H1 (cell line): Measurements from ENCODE around the gene NEURL4. TPM values are rescaled to one million over a fixed set of nuclear protein-coding genes. Genes with fewer than 3 reads are reported as not detected.

Experiments
- CTCF ChIA-PET: fragments of 300-600 bp; sonication (Branson Sonifier 250); formaldehyde crosslinking; loops from one replicate; lab custom pipeline; 2021; ENCODE audit not compliant: partially characterized antibody; lab: Charles Lee
- POLR2A ChIA-PET: fragments of 300-600 bp; sonication (Branson Sonifier 250); formaldehyde crosslinking; loops from one replicate; lab custom pipeline; 2021; ENCODE audit warnings: inconsistent platforms; ENCODE audit not compliant: partially characterized antibody; lab: Charles Lee
- DNase-seq, 2 experiments: peaks; one replicate each; pipeline versions ENCODE4 v3.0.0 to v3.0.0-alpha.2; 2010 to 2022; ENCODE audit warnings: low spot score in 2 of 2, low read depth in 1 of 2, mixed read lengths in 1 of 2
- FAIRE-seq: peaks from 2 replicates; lab custom pipeline; 2011; peaks lifted over from hg19 to GRCh38; lab: Jason Lieb, UNC
- H2AFZ ChIP-seq: 2 replicates; pipeline ENCODE4 v1.8.1; 2012; ENCODE audit warnings: low read length, inconsistent platforms
- H2AK5ac ChIP-seq: 2 replicates; pipeline ENCODE4 v1.6.1; 2013; ENCODE audit warnings: low read depth, low read length
- H2BK120ac ChIP-seq: replicated peaks from 2 replicates; pipeline ENCODE3; 2013; ENCODE audit warnings: low read depth, low read length, inconsistent platforms
- H2BK12ac ChIP-seq: 2 replicates; pipeline ENCODE4 v1.6.1; 2013; ENCODE audit warnings: low read depth, low read length
- H2BK15ac ChIP-seq: 2 replicates; pipeline ENCODE4 v1.6.1; 2013; ENCODE audit warnings: low read length
- H2BK20ac ChIP-seq: 2 replicates; pipeline ENCODE4 v1.6.1; 2013; ENCODE audit warnings: low read length
- H2BK5ac ChIP-seq: 2 replicates; pipeline ENCODE4 v1.6.1; 2013; ENCODE audit warnings: low read depth, low read length
- H3K14ac ChIP-seq: 2 replicates; pipeline ENCODE4 v1.6.1; 2013; ENCODE audit warnings: inconsistent platforms; ENCODE audit not compliant: insufficient read length
- H3K18ac ChIP-seq: 2 replicates; pipeline ENCODE4 v1.6.1; 2013; ENCODE audit warnings: low read length; ENCODE audit errors: extremely low read depth
- H3K23ac ChIP-seq: 2 replicates; pipeline ENCODE4 v1.6.1; 2013; ENCODE audit warnings: inconsistent platforms; ENCODE audit not compliant: insufficient read length
- H3K23me2 ChIP-seq: 2 replicates; pipeline ENCODE4 v1.6.1; 2013; ENCODE audit warnings: low read depth, low read length
- H3K27ac ChIP-seq: 2 replicates; pipeline ENCODE4 v1.6.1; 2011; ENCODE audit warnings: low read depth, low read length, inconsistent platforms
- H3K27me3 ChIP-seq, 4 experiments: replicated peaks in 1 of 4; 1 replicate in 1 of 4; 2 replicates in 3 of 4; pipeline versions ENCODE4 v1.6.1 to v1.8.1; 2011 to 2013; ENCODE audit warnings: low read length in 3 of 4, mild to moderate bottlenecking in 3 of 4, inconsistent platforms in 2 of 4, mixed read lengths in 2 of 4, moderate library complexity in 1 of 4; ENCODE audit not compliant: control insufficient read depth in 3 of 4, insufficient read depth in 3 of 4; ENCODE audit errors: extremely low read depth in 1 of 4
- H3K36me3 ChIP-seq, 4 experiments: 2 replicates each; pipeline versions ENCODE4 v1.6.1 to v1.8.1; 2011 to 2013; ENCODE audit warnings: mild to moderate bottlenecking in 4 of 4, low read length in 3 of 4, moderate library complexity in 2 of 4, control low read depth in 1 of 4, inconsistent platforms in 1 of 4; ENCODE audit not compliant: insufficient read depth in 4 of 4, control insufficient read depth in 2 of 4
- H3K4ac ChIP-seq: replicated peaks from 2 replicates; pipeline ENCODE3; 2013; ENCODE audit warnings: low read length, low read depth, mixed read lengths, inconsistent platforms; ENCODE audit not compliant: insufficient read length
- H3K4me1 ChIP-seq, 4 experiments: replicated peaks in 1 of 4; 1 replicate in 1 of 4; 2 replicates in 3 of 4; pipeline versions ENCODE4 v1.6.1 to v1.8.1; 2011 to 2013; ENCODE audit warnings: low read length in 3 of 4, inconsistent platforms in 2 of 4, mixed read lengths in 1 of 4; ENCODE audit not compliant: insufficient read depth in 4 of 4, control insufficient read depth in 3 of 4
- H3K4me2 ChIP-seq, 2 experiments: 2 replicates each; pipeline versions ENCODE4 v1.6.1 to v1.8.1; 2011 to 2013; ENCODE audit warnings: low read depth in 2 of 2, low read length in 2 of 2, control low read depth in 1 of 2, inconsistent platforms in 1 of 2, mild to moderate bottlenecking in 1 of 2; ENCODE audit not compliant: insufficient read depth in 1 of 2
- H3K4me3 ChIP-seq, 4 experiments: fragments of 200-600, 300-600 bp in 1 of 4; sonication (generic), shearing (Covaris generic), sonication (Bioruptor Twin) in 1 of 4; 2 replicates each; pipeline versions ENCODE4 v1.5.1 to v1.8.1; 2011 to 2016; ENCODE audit warnings: low read length in 4 of 4, low read depth in 3 of 4, control low read depth in 2 of 4, inconsistent platforms in 2 of 4, mild to moderate bottlenecking in 2 of 4, mixed read lengths in 1 of 4, moderate library complexity in 1 of 4; ENCODE audit not compliant: insufficient read depth in 2 of 4; ENCODE audit errors: extremely low read depth in 1 of 4
- H3K56ac ChIP-seq: replicated peaks from 2 replicates; pipeline ENCODE3; 2013; ENCODE audit warnings: low read depth, mild to moderate bottlenecking, mixed read lengths, low read length, inconsistent platforms; ENCODE audit not compliant: insufficient read length
- H3K79me1 ChIP-seq: 2 replicates; pipeline ENCODE4 v1.6.1; 2013; ENCODE audit warnings: low read depth, low read length, control low read depth
- H3K79me2 ChIP-seq, 2 experiments: 2 replicates each; pipeline versions ENCODE4 v1.6.1 to v1.8.1; 2012 to 2013; ENCODE audit warnings: low read length in 2 of 2, mild to moderate bottlenecking in 2 of 2, inconsistent platforms in 1 of 2; ENCODE audit not compliant: insufficient read depth in 2 of 2, control insufficient read depth in 1 of 2
- H3K9ac ChIP-seq, 4 experiments: replicated peaks in 1 of 4; 1 replicate in 1 of 4; 2 replicates in 3 of 4; pipeline versions ENCODE4 v1.6.1 to v1.8.1; 2011 to 2013; ENCODE audit warnings: low read depth in 3 of 4, low read length in 3 of 4, control low read depth in 2 of 4, mild to moderate bottlenecking in 2 of 4, moderate library complexity in 2 of 4, inconsistent platforms in 1 of 4; ENCODE audit errors: extremely low read depth in 1 of 4
- H3K9me3 ChIP-seq, 2 experiments: 2 replicates each; pipeline versions ENCODE4 v1.6.1 to v1.8.1; 2012 to 2013; ENCODE audit warnings: mild to moderate bottlenecking in 2 of 2, moderate library complexity in 2 of 2, control low read depth in 1 of 2, inconsistent platforms in 1 of 2, low read depth in 1 of 2, low read length in 1 of 2, mixed read lengths in 1 of 2; ENCODE audit not compliant: insufficient read depth in 2 of 2
- H4K20me1 ChIP-seq, 2 experiments: replicated peaks in 1 of 2; 2 replicates each; pipeline versions ENCODE3 to v1.8.1; 2011 to 2013; ENCODE audit warnings: inconsistent platforms in 2 of 2, low read length in 2 of 2, mild to moderate bottlenecking in 1 of 2; ENCODE audit not compliant: insufficient read depth in 2 of 2, control insufficient read depth in 1 of 2
- H4K5ac ChIP-seq: 2 replicates; pipeline ENCODE4 v1.6.1; 2013; ENCODE audit warnings: low read length, low read depth, mixed read lengths, inconsistent platforms; ENCODE audit not compliant: insufficient read length
- H4K8ac ChIP-seq: 2 replicates; pipeline ENCODE4 v1.8.0; 2013; ENCODE audit warnings: mild to moderate bottlenecking, moderate library complexity, low read length, inconsistent platforms; ENCODE audit not compliant: insufficient read depth; ENCODE audit errors: extremely low read depth
- H4K91ac ChIP-seq: replicated peaks from 2 replicates; pipeline ENCODE3; 2013; ENCODE audit warnings: low read length, mixed read lengths, inconsistent platforms; ENCODE audit not compliant: insufficient read length
- POLR2AphosphoS5 ChIP-seq: IDR thresholded peaks from 2 replicates; pipeline ENCODE4 v1.6.1; 2011; ENCODE audit warnings: low read depth, low read length
- SP2 ChIP-seq: IDR thresholded peaks from 2 replicates; pipeline ENCODE4 v1.6.1; 2012; ENCODE audit warnings: mild to moderate bottlenecking, low read length, inconsistent platforms
- WGBS, 2 experiments: shearing (Covaris generic) in 1 of 2; methylation state at CpG; one replicate each; pipeline versions ENCODE4 v1.1.6 to v1.1.7; 2013 to 2015; ENCODE audit warnings: low lambda C conversion rate in 2 of 2, mixed read lengths in 2 of 2, inconsistent platforms in 1 of 2, low coverage in 1 of 2, missing lambda C conversion rate in 1 of 2; ENCODE audit not compliant: insufficient replicate concordance in 2 of 2, insufficient coverage in 1 of 2, insufficient read length in 1 of 2; ENCODE audit errors: extremely low coverage in 1 of 2, missing lambda C conversion rate in 1 of 2; 5-methylcytosine and 5-hydroxymethylcytosine counted together
- polyA plus RNA-seq, 7 experiments: library from polyadenylated mRNA; depleted of rRNA in 3 of 7; stranded (reverse) in 5 of 7; unstranded in 2 of 7; fragments of >200 nt in 5 of 7; fragments of 200-250 nt in 2 of 7; gene quantifications; 1 replicate in 5 of 7; 2 replicates in 1 of 7; 4 replicates in 1 of 7; pipeline versions ENCODE4 v1.2.1 to v1.2.3, GENCODE V29; 2011 to 2013; ENCODE audit warnings: missing spikeins in 2 of 7, mixed read lengths in 2 of 7
- total RNA-seq: library from RNA; stranded (reverse); fragmentation: NEBNext Ultra II Directional; extraction: Animal tissue kit (Norgen Biotek cat#: 25700); gene quantifications from 2 replicates; pipeline ENCODE4 v1.2.1, GENCODE V29; 2021

Gene NEURL4
- total and polyA plus RNA-seq, 2 of the 8 experiments (the other 6 are each of a cell fraction or from before 2014, with no cell fraction given) = 29.6 to 46.8 TPM

- Histone ChIP-seq H2AK5ac (no peak overlapping the region), H2AFZ (no peak overlapping the region), H3K4me1 (peaks cover 0 to 14% (median 6%) of the 10 kb centered on the region in 4 experiments; a peak in 5 of 7 replicates), H3K79me2 (peaks cover 17 to 43% of the 10 kb centered on the region in 2 experiments), H3K27me3 (no peaks in the 10 kb centered on the region), H3K4me2 (peak overlapping the region; percentile 88 to 99; a peak in 3 of 4 replicates), H4K91ac (no peak overlapping the region), H3K4ac (no peak overlapping the region), H2BK15ac (no peak overlapping the region), H3K23me2 (peaks cover 10% of the 10 kb centered on the region), H3K14ac (no peak overlapping the region), H3K27ac (no peak overlapping the region), H4K5ac (no peak overlapping the region), H4K20me1 (peaks cover 21 to 28% of the 10 kb centered on the region in 2 experiments), H2BK12ac (no peak overlapping the region), H3K56ac (no peak overlapping the region), H3K79me1 (peaks cover 12% of the 10 kb centered on the region), H2BK5ac (no peak overlapping the region), H2BK120ac (no peak overlapping the region), H3K9me3 (no peaks in the 10 kb centered on the region), H3K9ac (no peak overlapping the region; a peak in 1 of 7 replicates), H3K36me3 (peaks cover 27 to 46% (median 36%) of the 10 kb centered on the region in 4 experiments), H3K23ac (no peak overlapping the region), H2BK20ac (no peak overlapping the region), H4K8ac (no peak overlapping the region), H3K18ac (no peak overlapping the region), H3K4me3 (peak overlapping the region in 3 of 4 experiments; percentile 87 to 97 (median 89); a peak in 4 of 8 replicates)
- no peak for DNase-seq
- WGBS, 2 experiments = 90% methylated on average over 12 of the region's 12 CpGs; no CpG with 5 or more reads in 1 of the 2 experiments
- TF ChIP-seq POLR2AphosphoS5 (peak; percentile 39), SP2 (no peak)
- ChIA-PET CTCF (interaction anchor here (1.4 to 4.5 kb wide), 3 partner anchors 12 to 264 kb away, joined by 5 to 22 read pairs (median 5); no protein-coding TSS in a partner anchor), POLR2A (interaction anchor here (0.8 to 11.3 kb wide), 19 partner anchors 8 to 252 kb away, joined by 3 to 223 read pairs (median 7); partner anchors contain the start of genes ACAP1, CLDN7, DLG4 and KCTD11)
- FAIRE-seq = no peak
Observed at GRCh38 chr17:7309628-7310027, 19.5 kb downstream of the NEURL4 start.
